Hindlimb muscle (tissue), 1 donor: ENCODE data around the gene STK17A. TPM values are rescaled to one million over a fixed set of nuclear protein-coding genes. Genes with fewer than 3 reads are reported as not detected.
"Not testable (repeated sequence)": the region's sequence is repeated elsewhere in the genome, so short reads cannot be mapped to it uniquely, and the experiment has no call there.

Source experiments
- DNase-seq: peaks from one replicate; pipeline ENCODE4 v3.0.0-alpha.2; 2013
- polyA plus RNA-seq: library from polyadenylated mRNA; unstranded; fragments of 120-200 nt; gene quantifications from one replicate; pipeline ENCODE4 v1.2.1, GENCODE V29; 2013; ENCODE audit not compliant: insufficient read length

STK17A gene
- polyA plus RNA-seq, 1 donor = 20.0 TPM

DNA sequence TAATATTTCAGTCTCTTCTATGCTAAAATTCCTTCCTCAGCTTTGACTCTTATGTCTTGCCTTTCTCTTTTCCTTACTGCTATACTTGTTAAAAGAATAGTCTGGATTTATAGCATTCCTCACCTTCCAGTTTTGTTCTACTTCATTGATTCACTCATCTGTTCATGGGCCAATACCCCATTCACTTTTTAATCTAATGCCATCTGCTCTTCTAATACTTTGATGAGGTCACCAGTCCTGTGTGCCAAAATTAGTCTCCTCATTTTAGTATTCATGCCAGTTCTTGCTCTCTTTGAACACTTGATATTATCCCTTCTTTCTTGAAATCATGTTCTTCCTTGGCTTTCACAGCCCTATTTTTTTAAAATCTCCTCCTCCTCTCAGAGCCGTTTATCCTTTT, 19.3 kb downstream of the STK17A start:
- DNase-seq = no peak

DNA sequence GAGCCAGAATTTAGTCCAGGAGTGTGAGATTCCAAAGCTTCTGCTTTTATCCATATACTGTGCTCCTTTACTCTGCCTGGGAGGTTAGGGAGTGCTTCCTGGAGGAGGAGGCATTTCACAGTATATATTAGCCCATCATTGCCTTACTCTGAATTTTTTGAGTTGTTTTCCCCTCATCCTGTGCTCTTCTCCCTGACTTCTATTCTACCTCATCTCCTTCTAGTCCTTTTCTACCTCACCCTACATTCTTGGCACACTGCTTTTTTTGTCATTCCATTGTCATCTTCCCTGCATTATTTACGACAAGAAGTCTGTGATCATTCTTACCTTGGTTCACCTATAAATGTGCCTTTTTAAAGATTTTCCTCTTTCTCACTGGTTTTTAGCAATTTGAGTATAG, 21.3 kb downstream of the STK17A start:
- no peak for DNase-seq

DNA sequence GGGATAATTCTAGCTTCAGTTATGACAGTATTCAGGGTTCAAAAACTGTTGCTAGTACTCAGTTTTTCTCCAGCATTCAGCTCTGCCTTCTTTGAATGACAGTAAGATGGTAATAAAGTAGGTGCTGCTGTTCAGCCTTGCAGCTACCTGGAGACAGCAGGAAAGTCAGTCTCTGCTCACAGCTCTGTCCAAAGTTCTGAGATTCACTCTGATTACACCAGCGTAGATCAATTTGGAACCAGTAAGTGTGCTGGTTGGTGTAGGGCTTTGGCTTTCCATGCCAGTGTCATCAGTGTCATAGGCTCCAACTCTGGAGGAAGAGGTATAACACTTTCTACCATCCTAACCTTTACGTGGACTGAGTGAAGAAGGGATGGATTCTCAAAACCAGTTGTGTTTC, 26.2 kb downstream of the STK17A start:
- no peak for DNase-seq

GRCh38 chr7:43612128-43612527, 29.2 kb downstream of the STK17A start:
- no peak for DNase-seq

- peak; percentile 72 for DNase-seq
Observed at GRCh38 chr7:43612599-43613589, 30.0 kb downstream of the STK17A start.

GRCh38 chr7:43615558-43616145, 32.7 kb downstream of the STK17A start:
- no peak for DNase-seq

- no peak for DNase-seq
Observed at GRCh38 chr7:43616977-43617376, 34.1 kb downstream of the STK17A start.

DNA sequence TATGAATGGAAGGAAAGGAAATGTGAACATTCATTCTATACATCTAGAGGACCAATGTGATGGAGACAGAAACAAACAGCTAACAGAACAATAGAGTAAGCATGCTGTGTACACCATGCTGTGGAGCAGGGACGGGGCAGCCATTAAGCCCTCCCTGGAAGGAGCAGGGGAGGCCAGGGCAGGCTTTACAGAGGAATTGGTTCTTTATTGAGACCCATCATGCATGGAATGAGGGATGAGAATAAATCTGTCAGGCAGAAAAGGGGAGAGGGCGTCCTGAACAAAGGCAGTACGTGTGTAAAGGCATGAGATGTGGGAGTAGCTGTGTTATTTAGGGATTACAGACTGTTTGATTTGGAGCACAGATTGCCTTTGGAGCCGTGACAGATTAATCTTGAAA, 35.2 kb downstream of the STK17A start:
- no peak for DNase-seq

GRCh38 chr7:43619213-43620012, 36.5 kb downstream of the STK17A start:
- DNase-seq = no peak

- no peak for DNase-seq
Observed at GRCh38 chr7:43621729-43622448, 39.0 kb downstream of the STK17A start.

GRCh38 chr7:43624156-43624555, 41.2 kb downstream of the STK17A start:
- DNase-seq = no peak

GRCh38 chr7:43625453-43625852, 42.5 kb downstream of the STK17A start:
- no peak for DNase-seq

DNA sequence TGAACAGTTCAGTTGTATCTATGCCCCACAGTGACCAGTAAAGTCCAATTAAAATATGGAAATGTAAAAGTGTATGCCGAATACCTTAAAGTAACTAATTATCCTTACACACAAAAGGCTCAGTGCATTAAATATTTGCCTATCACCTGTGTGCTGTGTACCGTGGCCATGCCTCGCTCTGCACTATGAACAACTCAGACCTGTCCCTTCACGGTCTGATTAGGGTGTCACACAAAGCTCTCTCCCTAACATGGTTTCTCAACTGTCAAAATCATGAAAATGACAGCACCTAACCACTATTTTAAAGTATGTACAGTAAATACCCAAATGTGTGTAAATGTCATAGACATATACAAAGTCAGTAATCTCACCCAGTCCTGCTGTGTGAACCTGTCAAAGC, 43.1 kb downstream of the STK17A start:
- DNase-seq = no peak

DNA sequence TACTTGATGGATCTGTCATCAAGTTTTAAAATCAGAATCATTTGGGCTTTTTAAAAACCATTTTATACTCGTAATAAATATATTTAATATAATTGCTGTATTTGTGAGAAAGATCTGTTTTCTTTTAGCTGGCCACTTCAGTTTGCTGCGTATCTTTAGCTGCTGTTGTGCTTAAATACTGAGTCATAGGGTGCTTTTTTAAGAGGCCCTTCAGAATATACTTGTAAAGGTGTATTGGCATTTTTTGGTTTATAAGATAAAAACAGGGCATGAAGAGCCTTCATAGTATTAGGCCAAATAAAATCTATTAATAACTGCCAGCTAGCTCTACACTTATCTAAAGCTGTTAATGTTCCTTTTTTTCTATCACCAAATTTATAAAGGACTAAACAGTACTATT, 43.8 kb downstream of the STK17A start:
- DNase-seq = no peak

- DNase-seq = not testable (repeated sequence)
Observed at GRCh38 chr7:43627798-43628197, 44.9 kb downstream of the STK17A start.

GRCh38 chr7:43628431-43628830, 45.5 kb downstream of the STK17A start:
- DNase-seq = no peak

GRCh38 chr7:43629857-43630256, 46.9 kb downstream of the STK17A start:
- no peak for DNase-seq

GRCh38 chr7:43630482-43630881, 47.6 kb downstream of the STK17A start:
- no peak for DNase-seq

- no peak for DNase-seq
Observed at GRCh38 chr7:43631559-43631958, 48.7 kb downstream of the STK17A start.

DNA sequence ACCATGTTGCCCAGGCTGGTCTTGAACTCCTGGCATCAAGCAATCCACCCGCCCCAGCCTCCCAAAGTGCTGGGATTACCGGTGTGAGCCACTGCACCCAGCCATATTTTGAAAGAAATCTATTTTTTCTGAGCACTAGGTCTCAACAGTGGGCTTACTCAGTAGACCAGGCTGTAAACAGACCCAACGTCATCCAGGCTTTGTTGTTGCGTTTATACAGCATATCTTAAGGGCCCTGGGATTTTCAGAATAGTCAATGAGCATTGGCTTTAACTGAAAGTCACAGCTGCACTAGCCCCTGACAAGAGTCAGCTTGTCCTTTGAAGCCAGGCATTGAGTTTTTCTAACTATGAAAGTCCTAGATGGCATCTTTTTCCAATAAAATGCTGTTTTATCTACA, 49.8 kb downstream of the STK17A start:
- no peak for DNase-seq

GRCh38 chr7:43634384-43634783, 51.5 kb downstream of the STK17A start:
- no peak for DNase-seq

GRCh38 chr7:43636093-43636492, 53.2 kb downstream of the STK17A start:
- DNase-seq = no peak
